HG02973 (cell line): ENCODE data around the gene NRN1L.
"Not testable (repeated sequence)": the region's sequence is repeated elsewhere in the genome, so short reads cannot be mapped to it uniquely, and the experiment has no call there.

Source experiments
- ATAC-seq: cut with Tn5 transposase; IDR thresholded peaks from one replicate; pipeline ENCODE4 v1.9.1; 2021; ENCODE audit warnings: moderate library complexity; ENCODE audit not compliant: unreplicated experiment

Gene NRN1L

GRCh38 chr16:67882374-67883145 is 2.1 kb upstream of the NRN1L start:
- no peak for ATAC-seq

- no peak for ATAC-seq
Measured at GRCh38 chr16:67883146-67883871, 1.4 kb upstream of the NRN1L start.

- ATAC-seq: no peak
Measured at GRCh38 chr16:67883872-67884261, 818 bp upstream of the NRN1L start.

GRCh38 chr16:67885545-67885944 is 860 bp downstream of the NRN1L start:
- no peak for ATAC-seq

- no peak for ATAC-seq
Measured at GRCh38 chr16:67885976-67886375, 1.3 kb downstream of the NRN1L start.

- no peak for ATAC-seq
Measured at GRCh38 chr16:67886387-67886786, 1.7 kb downstream of the NRN1L start.

- no peak for ATAC-seq
Measured at GRCh38 chr16:67888331-67888730, 3.6 kb downstream of the NRN1L start.

GRCh38 chr16:67892375-67892774 is 7.7 kb downstream of the NRN1L start:
- no peak for ATAC-seq

GRCh38 chr16:67892899-67893742 is 8.4 kb downstream of the NRN1L start, which contains the start of gene PSKH1:
Gene PSKH1, plus strand, starts transcription at chr16:67893254. Its CDS starts 15,496 bp downstream, at chr16:67908750.
- peak; percentile 86 for ATAC-seq

- ATAC-seq: no peak
Measured at GRCh38 chr16:67893743-67894399, 9.2 kb downstream of the NRN1L start.

GRCh38 chr16:67897231-67897630 is 12.5 kb downstream of the NRN1L start:
- ATAC-seq: no peak

GRCh38 chr16:67901734-67902133 is 17.0 kb downstream of the NRN1L start:
- ATAC-seq: no peak

- no peak for ATAC-seq
Measured at GRCh38 chr16:67902831-67903230, 18.1 kb downstream of the NRN1L start.

- ATAC-seq: no peak
Measured at GRCh38 chr16:67907397-67908180, 22.9 kb downstream of the NRN1L start.

- no peak for ATAC-seq
Measured at GRCh38 chr16:67909056-67909742, 24.5 kb downstream of the NRN1L start.

GRCh38 chr16:67910158-67910557 is 25.5 kb downstream of the NRN1L start:
- ATAC-seq: no peak

- no peak for ATAC-seq
Measured at GRCh38 chr16:67914758-67915495, 30.2 kb downstream of the NRN1L start.

- ATAC-seq: not testable (repeated sequence)
Measured at GRCh38 chr16:67915496-67915769, 30.7 kb downstream of the NRN1L start.
